Measurements from ENCODE around the gene CYP27B1. TPM values are rescaled to one million over a fixed set of nuclear protein-coding genes. Genes with fewer than 3 reads are reported as not detected.

CYP27B1 gene
- total and polyA plus RNA-seq, 9 of the 15 experiments (the other 6 are each of a cell fraction or from before 2014, with no cell fraction given) = 0.18 to 4.2 (median 1.8) TPM

GRCh38 chr12:57719777-57720605 lies 46.9 kb downstream of the CYP27B1 start:
- Histone ChIP-seq H3K9me1 (ENCODE audit: control insufficient read depth, insufficient read depth, low read length) (no peaks in the 10 kb centered on the region), H3K4me2 (ENCODE audit: insufficient read depth, low read length) (no peak overlapping the region), H3K4me1 (replicated peaks in 1 of 2; ENCODE audit: control insufficient read depth in 2 of 2, insufficient read depth in 2 of 2, low read length in 2 of 2) (peaks cover 0 to 3% of the 10 kb centered on the region in 2 experiments; a peak in 1 of 5 replicates), H3K36me3 (ENCODE audit: control insufficient read depth, insufficient read depth, low read length) (peaks cover 52% of the 10 kb centered on the region; the same call in 2 of the 3 replicates), H3K9ac (ENCODE audit: insufficient read depth in 1 of 2, low read depth in 2 of 2, low read length in 2 of 2) (peak overlapping the region in 1 of 2 experiments; percentile 2; a peak in 1 of 4 replicates), H3K4me3 (no peak overlapping the region), H3K27me3 (ENCODE audit: control insufficient read depth in 2 of 2, insufficient read depth in 2 of 2, low read length in 2 of 2) (no peaks in the 10 kb centered on the region), H3K27ac (ENCODE audit: extremely low read depth, low read depth, low read length) (no peak overlapping the region), H3K79me2 (ENCODE audit: control insufficient read depth, insufficient read depth, low read length) (no peaks in the 10 kb centered on the region), H3K9me3 (replicated peaks; ENCODE audit: control insufficient read depth, insufficient read depth, low read depth, low read length) (no peaks in the 10 kb centered on the region), H4K20me1 (replicated peaks; ENCODE audit: control insufficient read depth, insufficient read depth, low read length) (no peaks in the 10 kb centered on the region), H2AFZ (ENCODE audit: low read depth, low read length) (no peak overlapping the region)
- TF ChIP-seq, protein P1, sequence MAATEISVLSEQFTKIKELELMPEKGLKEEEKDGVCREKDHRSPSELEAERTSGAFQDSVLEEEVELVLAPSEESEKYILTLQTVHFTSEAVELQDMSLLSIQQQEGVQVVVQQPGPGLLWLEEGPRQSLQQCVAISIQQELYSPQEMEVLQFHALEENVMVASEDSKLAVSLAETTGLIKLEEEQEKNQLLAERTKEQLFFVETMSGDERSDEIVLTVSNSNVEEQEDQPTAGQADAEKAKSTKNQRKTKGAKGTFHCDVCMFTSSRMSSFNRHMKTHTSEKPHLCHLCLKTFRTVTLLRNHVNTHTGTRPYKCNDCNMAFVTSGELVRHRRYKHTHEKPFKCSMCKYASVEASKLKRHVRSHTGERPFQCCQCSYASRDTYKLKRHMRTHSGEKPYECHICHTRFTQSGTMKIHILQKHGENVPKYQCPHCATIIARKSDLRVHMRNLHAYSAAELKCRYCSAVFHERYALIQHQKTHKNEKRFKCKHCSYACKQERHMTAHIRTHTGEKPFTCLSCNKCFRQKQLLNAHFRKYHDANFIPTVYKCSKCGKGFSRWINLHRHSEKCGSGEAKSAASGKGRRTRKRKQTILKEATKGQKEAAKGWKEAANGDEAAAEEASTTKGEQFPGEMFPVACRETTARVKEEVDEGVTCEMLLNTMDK (IDR thresholded peaks at IDR 0.05; ENCODE audit: borderline replicate concordance, insufficient read depth, low read depth, low read length, poor library complexity, severe bottlenecking) = no peak
- TF ChIP-seq CGGBP1 (CRISPR knock-in tag; IDR thresholded peaks at IDR 0.05) (no peak), POLR2AphosphoS5 (IDR thresholded peaks at IDR 0.05; ENCODE audit: control insufficient read depth, insufficient read depth, low read depth, low read length) (no peak)
- ChIA-PET POLR2A (interaction anchor here (0.9 to 1.1 kb wide), 2 partner anchors 14 to 17 kb away, joined by 3 read pairs; no protein-coding TSS in a partner anchor), CTCF (ENCODE audit: low intra/inter-chr PET ratio) (no interaction called here)
- FAIRE-seq = no peak
- 82% methylated on average over 18 of the region's 20 CpGs for WGBS (ENCODE audit: insufficient coverage, low coverage, missing lambda C conversion rate)
- no TSS peak for BruUV-seq (replicated peaks)
- in situ Hi-C loops (cut with MboI) = no loop called here
- no peak for ATAC-seq
- intact Hi-C loops (cut with micrococcal nuclease) = no loop called here
- no peak for DNase-seq (ENCODE audit: extremely low read depth in 1 of 4, low spot score in 3 of 4)
